ENCODE data around the gene CDKAL1.

Gene CDKAL1

DNA sequence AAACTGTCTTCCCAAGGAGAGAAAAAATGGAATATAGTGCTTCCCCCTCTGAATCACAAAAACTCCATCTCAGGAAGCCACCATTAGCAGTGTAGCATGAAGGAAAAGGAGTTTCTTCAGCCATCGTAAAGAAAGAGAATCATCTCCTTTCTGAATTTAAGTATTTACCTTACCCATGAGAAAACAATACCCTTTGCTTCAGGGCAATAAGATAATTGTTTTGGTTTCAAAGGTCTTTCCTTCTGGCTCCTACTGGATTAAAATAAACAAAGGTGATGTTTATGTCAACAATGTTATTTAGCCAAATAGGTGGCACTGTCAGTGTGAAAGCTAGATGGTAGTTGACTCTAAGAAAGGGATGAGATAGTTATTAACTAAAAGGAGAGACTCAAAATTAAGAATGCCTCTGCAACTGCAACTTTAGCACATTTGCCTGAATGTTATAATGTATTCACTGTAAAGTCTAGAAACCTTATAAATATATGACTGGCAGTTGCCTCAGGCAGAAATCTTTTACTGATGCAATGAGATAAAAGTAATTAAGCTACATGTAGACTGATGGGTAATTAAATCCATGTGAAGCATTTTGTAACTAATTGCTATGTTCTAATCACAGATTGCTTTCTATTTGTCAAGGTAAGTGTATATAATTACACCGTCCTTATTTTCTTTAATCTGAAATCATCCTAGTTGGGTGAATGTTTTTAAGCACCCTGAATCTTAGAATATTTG lies 399.0 kb downstream of the CDKAL1 start:
- no peak for TF ChIP-seq EGR1 (IDR thresholded peaks at IDR 0.05)
- TF ChIP-seq FOXM1 (IDR thresholded peaks at IDR 0.05; ENCODE audit: borderline replicate concordance, low read depth) = no peak
- TF ChIP-seq RAD21 (IDR thresholded peaks at IDR 0.05; ENCODE audit: low read depth) = no peak
- no peak for TF ChIP-seq YY1 (IDR thresholded peaks at IDR 0.05; ENCODE audit: low read depth)
- TF ChIP-seq, protein P1, sequence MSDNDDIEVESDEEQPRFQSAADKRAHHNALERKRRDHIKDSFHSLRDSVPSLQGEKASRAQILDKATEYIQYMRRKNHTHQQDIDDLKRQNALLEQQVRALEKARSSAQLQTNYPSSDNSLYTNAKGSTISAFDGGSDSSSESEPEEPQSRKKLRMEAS (IDR thresholded peaks at IDR 0.05) = no peak
- no peak for TF ChIP-seq TEAD4 (IDR thresholded peaks at IDR 0.05)
- no peak for TF ChIP-seq TCF12 (IDR thresholded peaks at IDR 0.05; ENCODE audit: low read depth)
- TF ChIP-seq NFIC (IDR thresholded peaks at IDR 0.05) = no peak
- TF ChIP-seq TAF1 (IDR thresholded peaks at IDR 0.05; ENCODE audit: low read depth) = no peak
- no peak for TF ChIP-seq CEBPB (IDR thresholded peaks at IDR 0.05)

DNA sequence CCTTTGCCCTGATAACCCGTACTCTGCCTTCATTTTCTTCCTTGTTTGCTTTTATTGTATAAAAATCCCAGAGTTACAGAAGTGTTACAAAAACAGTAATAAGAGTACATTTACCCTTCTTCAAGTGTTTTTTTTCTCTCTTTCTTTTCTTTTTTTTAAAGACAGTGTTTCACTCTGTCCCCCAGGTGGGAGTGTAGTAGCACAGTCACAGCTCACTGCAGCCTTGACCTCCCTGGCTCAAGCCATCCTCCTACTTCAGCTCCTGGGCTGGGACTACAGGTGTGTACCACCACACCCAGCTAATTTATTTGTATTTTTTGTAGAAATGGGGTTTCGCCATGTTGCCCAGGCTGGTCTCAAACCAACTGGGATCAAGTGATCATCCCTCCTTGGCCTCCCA lies 402.7 kb downstream of the CDKAL1 start:
- TF ChIP-seq CEBPB (IDR thresholded peaks at IDR 0.05) (no peak), ZBTB7A (IDR thresholded peaks at IDR 0.05; ENCODE audit: low read depth) (no peak), FOXM1 (IDR thresholded peaks at IDR 0.05; ENCODE audit: borderline replicate concordance, low read depth) (no peak), TCF12 (IDR thresholded peaks at IDR 0.05; ENCODE audit: low read depth) (no peak), CREB1 (IDR thresholded peaks at IDR 0.05; ENCODE audit: low read depth) (no peak), NFIC (IDR thresholded peaks at IDR 0.05) (no peak), YY1 (IDR thresholded peaks at IDR 0.05; ENCODE audit: low read depth) (no peak), TEAD4 (IDR thresholded peaks at IDR 0.05) (no peak), EGR1 (IDR thresholded peaks at IDR 0.05) (no peak), TAF1 (IDR thresholded peaks at IDR 0.05; ENCODE audit: low read depth) (no peak), EP300 (IDR thresholded peaks at IDR 0.05; ENCODE audit: borderline replicate concordance) (no peak), RAD21 (IDR thresholded peaks at IDR 0.05; ENCODE audit: low read depth) (no peak)
- TF ChIP-seq, protein P2, sequence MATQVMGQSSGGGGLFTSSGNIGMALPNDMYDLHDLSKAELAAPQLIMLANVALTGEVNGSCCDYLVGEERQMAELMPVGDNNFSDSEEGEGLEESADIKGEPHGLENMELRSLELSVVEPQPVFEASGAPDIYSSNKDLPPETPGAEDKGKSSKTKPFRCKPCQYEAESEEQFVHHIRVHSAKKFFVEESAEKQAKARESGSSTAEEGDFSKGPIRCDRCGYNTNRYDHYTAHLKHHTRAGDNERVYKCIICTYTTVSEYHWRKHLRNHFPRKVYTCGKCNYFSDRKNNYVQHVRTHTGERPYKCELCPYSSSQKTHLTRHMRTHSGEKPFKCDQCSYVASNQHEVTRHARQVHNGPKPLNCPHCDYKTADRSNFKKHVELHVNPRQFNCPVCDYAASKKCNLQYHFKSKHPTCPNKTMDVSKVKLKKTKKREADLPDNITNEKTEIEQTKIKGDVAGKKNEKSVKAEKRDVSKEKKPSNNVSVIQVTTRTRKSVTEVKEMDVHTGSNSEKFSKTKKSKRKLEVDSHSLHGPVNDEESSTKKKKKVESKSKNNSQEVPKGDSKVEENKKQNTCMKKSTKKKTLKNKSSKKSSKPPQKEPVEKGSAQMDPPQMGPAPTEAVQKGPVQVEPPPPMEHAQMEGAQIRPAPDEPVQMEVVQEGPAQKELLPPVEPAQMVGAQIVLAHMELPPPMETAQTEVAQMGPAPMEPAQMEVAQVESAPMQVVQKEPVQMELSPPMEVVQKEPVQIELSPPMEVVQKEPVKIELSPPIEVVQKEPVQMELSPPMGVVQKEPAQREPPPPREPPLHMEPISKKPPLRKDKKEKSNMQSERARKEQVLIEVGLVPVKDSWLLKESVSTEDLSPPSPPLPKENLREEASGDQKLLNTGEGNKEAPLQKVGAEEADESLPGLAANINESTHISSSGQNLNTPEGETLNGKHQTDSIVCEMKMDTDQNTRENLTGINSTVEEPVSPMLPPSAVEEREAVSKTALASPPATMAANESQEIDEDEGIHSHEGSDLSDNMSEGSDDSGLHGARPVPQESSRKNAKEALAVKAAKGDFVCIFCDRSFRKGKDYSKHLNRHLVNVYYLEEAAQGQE (IDR thresholded peaks at IDR 0.05; ENCODE audit: low read depth) = no peak
- TF ChIP-seq, protein P3, sequence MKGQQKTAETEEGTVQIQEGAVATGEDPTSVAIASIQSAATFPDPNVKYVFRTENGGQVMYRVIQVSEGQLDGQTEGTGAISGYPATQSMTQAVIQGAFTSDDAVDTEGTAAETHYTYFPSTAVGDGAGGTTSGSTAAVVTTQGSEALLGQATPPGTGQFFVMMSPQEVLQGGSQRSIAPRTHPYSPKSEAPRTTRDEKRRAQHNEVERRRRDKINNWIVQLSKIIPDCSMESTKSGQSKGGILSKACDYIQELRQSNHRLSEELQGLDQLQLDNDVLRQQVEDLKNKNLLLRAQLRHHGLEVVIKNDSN (IDR thresholded peaks at IDR 0.05) = no peak
- TF ChIP-seq, protein P1 (IDR thresholded peaks at IDR 0.05) = no peak

DNA sequence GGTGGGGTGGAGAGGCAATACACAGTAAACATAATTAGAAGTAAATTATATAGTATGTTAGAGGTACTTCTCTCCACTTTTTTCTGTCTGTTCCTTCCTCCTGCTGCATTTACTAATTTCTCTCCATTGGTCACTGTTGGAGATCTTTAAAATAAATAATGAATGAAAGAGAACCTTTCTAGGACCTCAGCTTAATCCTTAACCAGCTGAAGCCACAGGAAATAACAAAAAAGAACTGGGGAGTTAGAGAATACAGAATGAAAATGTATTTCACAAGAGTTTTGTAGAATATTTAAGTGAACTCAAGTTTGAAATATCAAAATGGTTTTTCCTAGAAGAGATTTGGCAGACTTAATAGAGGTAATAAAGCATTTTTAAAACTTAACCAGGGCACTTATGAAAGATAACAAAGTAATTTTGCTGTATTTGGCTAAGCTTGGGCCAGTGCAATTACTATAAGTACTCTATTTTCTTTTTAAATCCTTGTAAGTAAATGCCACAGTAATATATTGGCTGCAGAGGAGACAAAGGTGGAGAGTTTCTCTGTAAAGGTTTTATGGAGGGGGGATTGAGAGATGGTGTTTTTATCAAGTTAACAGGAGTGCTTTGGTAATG lies 405.0 kb downstream of the CDKAL1 start:
- TF ChIP-seq ZBTB7A (IDR thresholded peaks at IDR 0.05; ENCODE audit: low read depth) (no peak), NFIC (IDR thresholded peaks at IDR 0.05) (no peak), CREB1 (IDR thresholded peaks at IDR 0.05; ENCODE audit: low read depth) (no peak), TAF1 (IDR thresholded peaks at IDR 0.05; ENCODE audit: low read depth) (no peak), TCF12 (IDR thresholded peaks at IDR 0.05; ENCODE audit: low read depth) (no peak), YY1 (IDR thresholded peaks at IDR 0.05; ENCODE audit: low read depth) (no peak), EGR1 (IDR thresholded peaks at IDR 0.05) (no peak)
- TF ChIP-seq, protein P3 (IDR thresholded peaks at IDR 0.05) = no peak
- TF ChIP-seq, protein P1 (IDR thresholded peaks at IDR 0.05) = no peak
- TF ChIP-seq, protein P2 (IDR thresholded peaks at IDR 0.05; ENCODE audit: low read depth) = no peak

DNA sequence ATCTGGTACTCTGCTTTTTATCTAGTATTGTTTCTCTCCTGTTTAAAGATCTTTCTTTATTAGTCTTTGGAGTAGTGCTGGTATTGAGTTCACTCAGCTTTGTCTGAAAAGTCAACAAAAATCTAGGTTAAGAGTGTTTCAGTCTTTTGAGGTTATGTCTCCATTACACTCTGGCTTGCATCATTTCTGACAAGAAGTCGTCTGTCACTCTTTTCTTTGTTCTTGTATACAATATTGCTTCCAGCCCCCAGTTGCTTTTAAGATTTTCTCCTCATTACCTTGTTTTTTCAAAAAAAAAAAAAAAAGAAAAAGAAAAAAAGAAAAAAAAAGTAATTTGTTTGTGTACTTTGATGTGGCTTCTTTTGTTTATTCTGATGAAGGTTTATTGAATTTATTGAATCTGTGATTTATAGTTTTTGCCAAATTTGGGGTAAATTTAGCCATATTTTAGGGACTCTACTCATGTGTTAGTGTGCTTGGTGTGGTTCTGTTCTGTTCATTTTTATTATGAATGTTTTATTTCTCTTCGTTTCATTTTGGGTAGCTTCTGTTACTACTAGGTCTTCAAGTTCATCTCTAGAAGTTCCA lies 408.9 kb downstream of the CDKAL1 start:
- no peak for TF ChIP-seq EP300 (IDR thresholded peaks at IDR 0.05; ENCODE audit: borderline replicate concordance)
- TF ChIP-seq TEAD4 (IDR thresholded peaks at IDR 0.05) = no peak
- no peak for TF ChIP-seq CEBPB (IDR thresholded peaks at IDR 0.05)
- TF ChIP-seq, protein P1 (IDR thresholded peaks at IDR 0.05) = no peak
- TF ChIP-seq ZBTB7A (IDR thresholded peaks at IDR 0.05; ENCODE audit: low read depth) = no peak
- TF ChIP-seq FOXM1 (IDR thresholded peaks at IDR 0.05; ENCODE audit: borderline replicate concordance, low read depth) = no peak
- TF ChIP-seq, protein P3 (IDR thresholded peaks at IDR 0.05) = no peak
- TF ChIP-seq CREB1 (IDR thresholded peaks at IDR 0.05; ENCODE audit: low read depth) = no peak
- no peak for TF ChIP-seq RAD21 (IDR thresholded peaks at IDR 0.05; ENCODE audit: low read depth)
- no peak for TF ChIP-seq EGR1 (IDR thresholded peaks at IDR 0.05)
- TF ChIP-seq NFIC (IDR thresholded peaks at IDR 0.05) = no peak
- no peak for TF ChIP-seq TCF12 (IDR thresholded peaks at IDR 0.05; ENCODE audit: low read depth)
- TF ChIP-seq YY1 (IDR thresholded peaks at IDR 0.05; ENCODE audit: low read depth) = no peak
- TF ChIP-seq, protein P2 (IDR thresholded peaks at IDR 0.05; ENCODE audit: low read depth) = no peak
- TF ChIP-seq TAF1 (IDR thresholded peaks at IDR 0.05; ENCODE audit: low read depth) = no peak
